ENCODE data around the gene NUBPL.
"Not testable (repeated sequence)": the region's sequence is repeated elsewhere in the genome, so short reads cannot be mapped to it uniquely, and the experiment has no call there.

- not testable (repeated sequence) for TF ChIP-seq POLR2A, CTCF (IDR thresholded peaks at IDR 0.05)
These were observed 236.7 kb downstream of the NUBPL start for GRCh38 chr14:31797946-31798345.
